RCC 7860 (cell line): Measurements from ENCODE around the gene NDC80.
"Not testable (repeated sequence)": the region's sequence is repeated elsewhere in the genome, so short reads cannot be mapped to it uniquely, and the experiment has no call there.

Experiments used
- DNase-seq: peaks from one replicate; pipeline ENCODE4 v3.0.0-alpha.2; 2015; ENCODE audit warnings: low spot score
- FAIRE-seq: peaks from 2 replicates; lab custom pipeline; 2012; peaks lifted over from hg19 to GRCh38; lab: Jason Lieb, UNC

The NDC80 gene

DNA sequence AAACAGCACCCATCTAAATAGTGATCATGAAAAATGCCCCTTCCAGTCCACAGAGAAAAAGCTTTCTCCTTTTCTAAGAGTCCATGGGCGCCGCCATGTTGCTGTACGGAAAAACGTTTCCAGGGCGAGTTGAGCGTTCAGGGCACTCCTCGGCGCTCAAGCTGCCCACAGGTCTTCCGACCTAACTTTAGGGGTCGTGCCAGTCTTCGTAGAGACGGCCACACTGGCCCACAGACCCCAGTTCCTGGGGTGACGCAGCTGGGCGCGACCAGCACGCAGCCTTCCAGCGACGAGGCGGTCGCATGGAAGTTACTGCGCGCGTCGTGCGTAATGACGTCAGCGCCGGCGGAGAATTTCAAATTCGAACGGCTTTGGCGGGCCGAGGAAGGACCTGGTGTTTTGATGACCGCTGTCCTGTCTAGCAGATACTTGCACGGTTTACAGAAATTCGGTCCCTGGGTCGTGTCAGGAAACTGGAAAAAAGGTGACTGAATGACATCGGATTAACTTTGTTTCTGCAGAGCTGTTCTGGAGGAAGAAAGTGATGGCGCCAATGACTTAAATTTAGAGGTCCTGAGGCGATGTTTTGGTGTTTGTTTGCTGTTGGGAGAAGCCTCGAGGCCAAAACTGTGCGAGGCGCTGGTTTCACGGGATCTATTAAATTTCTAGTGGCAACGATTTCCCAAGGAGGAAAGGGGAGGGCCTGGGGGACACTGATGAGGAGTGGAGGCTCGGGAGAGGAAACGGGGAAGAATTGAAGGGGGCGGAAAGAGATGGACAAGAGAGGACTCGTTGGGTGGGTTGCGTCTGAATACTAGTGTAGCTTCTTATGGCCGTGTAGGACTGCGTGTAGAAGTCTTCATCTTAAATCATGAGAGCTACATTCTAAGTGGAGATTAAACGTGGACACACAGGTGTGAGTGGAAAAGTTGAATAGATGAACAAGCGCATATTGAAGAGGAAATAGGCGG lies at the start of gene NDC80, which contains the start of gene METTL4:
NDC80 (plus strand) TSS at position 358 of the 971 bp plus-strand sequence. CDS start 1,429 bp downstream, outside the sequence.
METTL4 (minus strand) TSS at position 306 of the 971 bp plus-strand sequence. CDS start 4,289 bp downstream, outside the sequence.
- DNase-seq, result peak; percentile 62
- no peak for FAIRE-seq

DNA sequence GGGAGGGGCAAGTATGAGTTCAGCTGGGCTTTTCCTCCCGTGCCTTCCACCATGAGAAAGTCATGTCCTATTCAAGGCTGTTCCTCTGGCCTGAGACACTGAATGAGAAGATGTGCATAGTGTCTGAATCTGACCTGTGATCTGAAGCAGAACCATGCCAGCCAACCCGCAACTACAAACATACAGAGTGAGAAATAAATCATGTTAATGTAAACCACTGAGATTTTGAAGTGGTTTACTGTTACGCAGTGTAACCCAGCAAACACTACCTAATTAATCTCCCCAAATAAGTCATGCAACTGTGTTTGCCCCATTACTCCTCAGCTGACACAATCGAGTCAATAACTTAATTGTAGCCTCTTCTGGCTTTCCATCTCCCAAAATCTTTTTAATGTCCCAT lies 49.2 kb upstream of the NDC80 start:
- DNase-seq (no peak), FAIRE-seq (no peak)

DNA sequence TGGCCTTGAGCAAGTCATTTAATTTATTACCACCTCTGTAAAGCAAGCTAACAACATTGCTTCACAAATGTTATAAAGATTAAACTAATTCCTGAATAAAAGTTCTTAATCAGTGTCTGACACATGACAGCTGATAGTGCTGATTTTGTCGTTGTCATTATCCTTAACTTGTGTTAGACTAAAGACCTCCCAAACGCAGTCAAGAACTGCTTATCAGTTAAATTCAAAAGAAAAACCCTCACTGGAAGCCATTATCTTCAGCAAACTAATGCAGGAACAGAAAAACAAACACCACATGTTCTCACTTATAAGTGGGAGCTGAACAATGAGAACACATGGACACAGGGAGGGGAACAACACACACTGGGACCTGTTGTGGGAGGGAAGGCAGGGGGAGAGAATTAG lies 46.6 kb upstream of the NDC80 start:
- FAIRE-seq, result not testable (repeated sequence)

DNA sequence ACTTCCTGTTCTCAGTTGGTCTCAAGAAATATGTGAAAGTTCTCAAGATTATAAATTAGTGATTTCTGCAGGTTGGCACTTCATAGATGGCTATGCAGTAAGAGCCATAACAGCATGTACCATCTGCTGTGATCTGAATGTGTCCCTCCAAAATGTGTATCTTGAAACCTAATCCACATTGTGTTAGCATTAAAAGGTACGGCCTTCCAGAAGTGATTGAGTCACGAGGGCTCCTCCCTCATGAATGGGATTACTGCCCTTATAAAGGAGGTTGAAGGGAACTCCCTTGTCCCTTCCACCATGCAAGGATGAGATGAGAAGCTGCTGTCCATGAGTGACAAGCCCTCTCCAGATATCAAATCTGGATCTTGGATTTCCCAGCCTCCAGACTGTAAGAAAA lies 45.0 kb upstream of the NDC80 start:
- no peak for DNase-seq
- no peak for FAIRE-seq

More for the DNA sequence above, 46.6 kb upstream of the NDC80 start:
- not testable (repeated sequence) for DNase-seq

DNA sequence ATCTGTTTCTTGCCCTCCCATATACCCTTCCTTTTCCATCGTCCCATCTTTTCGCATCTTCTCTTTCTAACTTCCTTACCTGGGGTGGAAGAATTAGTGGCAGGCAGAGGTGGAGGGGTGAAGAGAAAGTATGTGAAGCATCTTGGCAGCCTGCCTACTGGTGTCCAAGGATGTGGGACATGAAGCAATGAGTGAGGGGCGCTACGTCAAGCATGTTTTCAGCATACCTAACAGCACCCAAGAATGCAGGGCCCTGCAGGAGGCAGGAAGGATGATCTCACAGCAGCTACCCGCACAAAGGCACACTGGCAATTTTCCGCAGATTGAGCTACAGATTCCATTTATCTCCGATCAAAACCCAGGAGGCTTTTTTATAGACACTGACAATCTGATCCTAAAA lies 42.2 kb upstream of the NDC80 start:
- DNase-seq (peak; percentile 14), FAIRE-seq (no peak)

DNA sequence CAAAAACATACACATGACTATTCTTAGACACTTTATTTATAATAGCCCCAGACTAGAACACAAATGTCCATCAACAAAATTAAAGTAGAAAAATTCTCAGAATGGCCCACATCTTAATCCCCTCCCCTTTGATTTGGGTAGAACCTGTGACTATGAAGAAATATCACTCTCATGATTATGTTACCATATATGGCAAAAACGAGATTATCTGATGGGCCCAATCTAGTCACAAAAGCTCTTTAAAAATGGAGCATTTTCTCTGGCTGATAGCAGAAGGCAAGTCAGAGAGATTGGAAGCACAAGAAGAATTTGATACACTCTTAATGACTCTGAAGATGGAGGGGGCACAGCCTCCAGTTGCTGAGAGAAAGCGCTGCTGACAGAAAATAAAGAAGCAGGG lies 39.6 kb upstream of the NDC80 start:
- DNase-seq, result no peak
- FAIRE-seq, result no peak

DNA sequence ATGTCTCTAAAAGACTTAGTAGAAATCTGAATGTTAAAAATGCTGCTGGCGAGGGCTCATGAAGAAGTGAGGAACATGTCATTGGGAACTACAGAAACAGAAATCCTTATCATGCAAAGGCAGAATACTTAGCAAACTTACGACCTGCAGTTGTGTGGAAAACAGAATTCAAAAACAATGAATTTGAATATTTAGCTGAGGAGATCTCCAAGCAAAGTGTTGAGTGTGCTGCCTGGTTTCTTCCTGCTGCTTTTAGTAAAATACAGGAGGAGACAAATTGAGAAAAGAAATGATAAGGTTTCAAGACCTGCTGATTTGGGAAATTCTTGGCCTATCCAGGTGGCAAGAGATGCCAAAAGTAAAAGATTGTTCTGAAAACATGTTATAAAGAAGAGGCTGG lies 38.6 kb upstream of the NDC80 start:
- FAIRE-seq (no peak), DNase-seq (no peak)

DNA sequence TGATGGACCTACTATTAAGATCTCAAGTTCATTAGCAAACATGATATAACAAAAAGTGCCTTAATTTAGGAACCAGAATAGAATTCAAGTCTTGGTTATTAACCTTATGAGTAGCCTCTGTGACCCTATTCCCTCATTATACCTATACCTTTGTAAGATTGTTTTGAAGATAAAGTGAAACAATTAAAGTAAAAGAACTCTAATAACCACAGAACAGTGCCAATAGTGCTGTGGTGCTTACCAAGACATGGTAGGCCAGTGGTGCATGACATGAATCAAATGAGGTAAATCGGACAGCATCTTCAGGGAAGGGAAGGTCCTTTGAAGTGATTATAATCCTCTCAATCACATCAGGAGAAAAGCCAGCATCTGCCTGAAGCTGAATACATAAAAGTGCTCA lies 36.5 kb upstream of the NDC80 start:
- peak; percentile 9 for DNase-seq
- FAIRE-seq, result peak; percentile 72

DNA sequence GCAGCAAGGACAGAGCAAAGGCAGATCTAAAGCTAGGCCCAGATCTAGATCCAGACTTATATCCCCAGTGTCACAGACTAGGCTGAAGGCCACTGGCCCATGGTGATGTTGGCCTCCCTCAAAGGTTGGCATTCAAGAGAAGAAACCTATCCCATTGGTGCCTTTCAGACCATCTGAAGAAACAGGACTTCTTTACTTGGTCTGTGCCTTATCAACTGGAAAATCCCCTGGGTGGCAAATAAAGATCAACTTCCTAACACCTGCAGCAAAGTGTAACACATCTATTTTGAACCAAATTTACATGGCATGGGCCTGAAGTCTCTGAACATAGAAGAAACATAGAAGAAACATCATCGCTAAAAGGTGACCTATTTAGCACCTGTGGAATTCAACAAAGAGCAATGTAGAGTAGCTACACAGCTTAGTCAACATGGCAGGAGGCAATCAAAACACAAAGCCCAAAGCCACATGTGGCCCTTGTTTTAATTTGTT lies 35.9 kb upstream of the NDC80 start:
- DNase-seq, result no peak
- no peak for FAIRE-seq

DNA sequence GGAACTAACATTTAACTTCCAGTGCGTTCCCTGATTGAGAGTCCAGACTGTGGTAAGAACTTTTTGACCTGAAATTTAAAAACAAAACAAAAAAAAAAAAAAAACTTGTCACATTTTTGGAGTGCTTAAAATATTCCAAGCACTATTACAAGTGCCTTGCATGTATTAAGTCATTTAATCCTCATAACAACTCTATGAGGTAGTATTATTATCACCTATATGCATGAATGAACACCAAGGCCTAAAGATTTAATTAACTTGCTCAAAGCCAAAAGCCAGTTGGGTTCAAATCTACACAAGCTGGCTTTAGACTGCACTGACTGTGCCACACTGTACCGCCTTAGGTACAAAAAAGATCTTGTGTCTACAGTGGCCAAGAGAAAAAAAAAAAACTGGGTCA lies 35.3 kb upstream of the NDC80 start:
- FAIRE-seq, result no peak
- DNase-seq, result no peak

DNA sequence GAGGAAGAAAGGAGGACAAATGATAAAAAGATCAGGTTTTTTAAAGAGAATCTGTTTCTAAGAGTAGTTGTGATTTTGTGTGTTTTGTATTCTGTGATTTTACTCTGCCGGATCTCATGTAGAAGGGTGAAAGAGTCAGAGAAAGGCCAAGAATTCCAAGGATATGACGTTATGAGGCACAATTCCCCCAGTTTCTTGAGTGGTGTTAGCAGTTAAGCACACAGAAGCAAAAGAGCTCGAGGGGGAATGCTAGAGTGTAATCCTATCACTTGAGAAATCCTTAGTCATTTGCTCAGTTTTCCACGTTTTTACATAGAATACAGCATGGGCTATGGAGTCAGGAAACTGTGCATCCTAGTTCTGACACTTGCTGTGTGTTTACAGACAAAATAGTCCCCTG lies 34.9 kb upstream of the NDC80 start:
- DNase-seq, result no peak
- no peak for FAIRE-seq

DNA sequence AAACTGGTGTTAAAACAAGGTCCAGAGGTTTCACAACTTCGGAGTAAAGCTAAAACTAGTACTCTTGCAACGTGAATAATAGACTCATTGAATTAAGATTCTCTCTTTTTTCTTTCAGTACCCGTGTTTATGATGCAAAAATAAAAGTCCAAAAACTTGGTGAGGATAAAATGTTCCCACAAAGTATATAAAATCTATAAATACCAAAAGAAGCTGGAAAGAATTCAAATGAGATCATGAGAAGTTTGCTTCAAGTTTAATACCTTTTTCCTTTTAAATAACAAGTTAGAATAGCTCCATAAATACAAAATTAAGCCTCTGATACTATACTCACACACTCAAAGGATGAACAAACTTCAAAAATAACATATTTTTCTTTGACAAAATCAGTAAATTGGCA lies 34.1 kb upstream of the NDC80 start:
- FAIRE-seq (no peak), DNase-seq (no peak)

DNA sequence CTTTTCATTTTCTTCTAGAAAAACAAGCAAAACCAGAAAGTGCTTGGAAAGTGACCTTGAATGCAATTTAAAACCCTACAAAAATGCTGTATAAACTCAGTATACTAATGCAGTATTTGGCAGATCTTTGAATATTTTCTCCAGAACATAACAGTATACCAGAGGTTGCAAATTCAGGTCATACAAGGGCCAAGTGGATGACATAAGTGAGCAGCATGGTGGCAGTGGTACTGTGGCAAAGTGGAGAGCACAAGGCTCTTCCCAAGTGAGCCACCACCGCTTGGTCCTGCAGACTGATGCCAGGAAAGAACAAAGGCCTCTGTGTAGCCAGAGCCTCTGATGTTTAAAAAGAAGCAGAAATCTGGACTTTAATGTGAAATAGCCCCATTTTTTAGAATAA lies 33.1 kb upstream of the NDC80 start:
- DNase-seq (no peak), FAIRE-seq (no peak)

DNA sequence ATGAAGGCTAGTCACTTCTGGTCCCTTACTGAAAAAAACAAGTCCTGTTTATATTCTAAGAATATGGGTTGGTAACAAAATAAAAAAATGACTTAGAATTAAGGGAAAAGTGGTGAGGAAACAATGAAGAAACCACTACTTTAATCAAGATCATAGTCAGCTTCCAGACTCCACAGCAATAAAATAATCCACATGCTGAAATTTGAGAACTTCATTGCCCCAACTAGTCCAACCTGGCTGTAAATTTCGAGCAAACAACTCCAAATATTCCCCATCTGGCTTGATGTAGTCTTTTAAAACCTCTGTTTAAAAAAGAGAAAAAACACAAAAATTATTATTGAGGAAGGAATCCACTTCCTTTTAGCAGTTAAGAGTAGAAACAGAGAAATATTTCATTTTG lies 32.5 kb upstream of the NDC80 start:
- no peak for DNase-seq
- no peak for FAIRE-seq

DNA sequence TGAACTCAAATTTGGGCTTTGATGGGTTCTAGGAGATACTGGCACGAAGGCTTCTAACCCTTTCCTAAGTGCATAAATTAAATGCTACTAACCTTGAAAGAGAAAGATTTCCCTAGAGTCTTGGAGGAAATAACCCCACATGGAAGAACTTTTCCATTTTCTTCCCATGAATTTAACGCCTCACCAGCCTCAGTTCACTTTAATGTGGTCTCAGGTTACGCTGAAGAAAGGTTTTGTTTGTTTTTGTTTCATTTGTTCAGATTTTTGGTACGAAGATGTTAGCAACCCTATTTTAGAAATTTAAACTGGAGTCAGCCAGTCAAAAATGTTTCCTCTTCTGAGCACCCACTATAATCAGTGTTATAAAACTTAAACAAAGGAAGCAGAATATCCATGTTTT lies 30.8 kb upstream of the NDC80 start:
- FAIRE-seq (no peak), DNase-seq (no peak)

DNA sequence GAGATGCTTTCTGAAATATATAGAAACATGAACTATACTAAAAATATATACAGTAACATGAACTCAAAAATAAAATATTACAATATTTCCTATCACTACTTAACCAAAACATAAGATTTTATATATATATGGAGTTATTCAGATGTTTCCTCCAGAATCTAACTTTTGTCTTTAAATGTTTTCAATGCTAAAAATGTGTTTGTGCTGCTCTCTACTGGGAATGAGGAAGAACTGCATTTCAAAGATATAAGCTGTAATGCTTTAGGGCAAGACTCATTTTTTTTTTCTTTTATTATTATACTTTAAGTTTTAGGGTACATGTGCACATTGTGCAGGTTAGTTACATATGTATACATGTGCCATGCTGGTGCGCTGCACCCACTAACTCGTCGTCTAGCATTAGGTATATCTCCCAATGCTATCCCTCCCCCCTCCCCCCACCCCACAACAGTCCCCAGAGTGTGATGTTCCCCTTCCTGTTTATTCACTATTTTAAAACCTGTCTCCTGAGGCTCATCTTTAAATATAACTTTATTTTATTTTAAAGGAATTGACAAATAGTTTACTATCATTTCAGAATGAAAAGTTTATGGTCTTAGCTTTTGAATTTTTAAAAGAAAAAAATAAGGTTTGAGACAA lies 29.3 kb upstream of the NDC80 start:
- peak; percentile 79 for FAIRE-seq
- peak; percentile 55 for DNase-seq

DNA sequence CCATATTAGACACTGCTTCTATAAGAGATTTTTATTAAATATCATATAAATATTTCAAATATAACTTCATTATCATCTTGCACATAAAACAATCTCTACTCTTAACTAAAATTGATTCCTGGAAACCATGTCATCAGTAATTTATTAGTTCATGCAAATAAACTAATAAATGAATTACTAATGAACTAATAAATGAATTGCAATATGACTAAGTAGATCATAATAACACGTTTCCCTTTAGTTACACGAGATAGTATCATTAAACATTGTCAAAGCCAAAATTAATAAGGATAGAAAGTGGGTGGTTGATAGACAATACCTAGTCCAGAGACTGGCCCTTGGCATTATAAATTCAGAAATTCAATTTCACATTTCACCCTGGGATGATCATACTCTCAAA lies 26.2 kb upstream of the NDC80 start:
- FAIRE-seq, result no peak
- DNase-seq, result no peak

DNA sequence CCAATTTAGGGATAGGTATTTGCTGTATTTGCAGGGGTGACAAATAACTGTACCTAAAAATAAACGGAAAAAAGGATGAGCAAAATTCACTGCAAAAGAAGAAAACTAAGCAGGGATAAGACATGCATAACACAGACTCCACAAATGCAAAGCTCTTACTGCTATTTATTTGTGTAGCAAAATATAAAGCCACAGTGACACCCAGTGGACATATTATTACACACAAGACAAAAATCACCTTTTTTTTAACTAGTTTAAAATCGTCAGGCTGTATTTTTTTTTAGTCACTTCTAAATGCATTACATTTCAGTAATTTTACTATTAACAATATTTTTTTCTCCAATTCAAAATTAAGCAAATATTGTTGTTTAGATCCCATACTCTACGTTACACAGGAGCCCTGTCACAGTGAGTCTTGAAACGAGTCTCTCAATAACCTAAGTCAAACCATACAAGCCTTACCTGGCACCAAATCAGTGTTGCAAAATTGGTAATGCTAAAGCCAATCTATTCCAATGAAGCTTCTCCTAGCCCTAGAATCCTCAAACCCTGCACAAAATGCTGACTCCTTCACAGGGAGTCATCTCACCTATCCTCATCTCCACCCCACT lies 23.8 kb upstream of the NDC80 start:
- FAIRE-seq, result peak; percentile 75
- peak; percentile 9 for DNase-seq

DNA sequence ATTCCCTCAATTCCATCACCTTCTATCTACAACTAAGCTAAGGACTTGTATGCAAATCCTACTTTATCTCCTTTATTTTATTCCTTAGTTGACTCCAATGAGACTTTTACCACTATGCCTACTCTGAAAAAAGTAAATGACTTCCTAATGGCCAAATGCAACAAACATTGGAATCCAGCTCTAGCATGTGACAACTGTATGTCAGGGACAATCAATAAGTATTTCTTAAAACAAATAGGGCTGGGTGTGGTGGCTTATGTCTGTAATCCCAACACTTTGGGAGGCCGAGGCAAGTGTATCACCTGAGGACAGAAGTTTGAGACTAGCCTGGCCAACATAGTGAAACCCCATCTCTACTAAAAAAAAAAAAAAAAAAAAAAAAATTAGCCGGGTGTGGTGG lies 21.9 kb upstream of the NDC80 start:
- DNase-seq (no peak), FAIRE-seq (no peak)

DNA sequence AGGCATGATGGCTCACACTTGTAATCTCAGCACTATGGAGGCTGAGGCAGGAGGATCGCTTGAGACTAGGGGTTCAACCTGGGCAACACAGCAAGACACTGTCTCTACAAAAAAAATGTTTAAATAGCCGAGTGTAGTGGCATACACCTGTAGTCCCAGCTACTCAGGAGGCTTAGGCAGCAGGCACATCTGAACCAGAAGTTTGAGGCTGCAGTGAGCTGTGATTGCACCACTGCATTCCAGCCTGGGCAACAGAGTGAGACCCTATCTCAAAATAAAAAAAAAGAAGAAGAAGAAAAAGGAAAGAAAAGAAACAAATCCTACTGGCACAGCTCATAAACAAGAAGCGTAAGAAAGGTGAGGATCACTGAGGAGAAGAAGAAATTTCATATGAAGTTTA lies 19.9 kb upstream of the NDC80 start:
- FAIRE-seq (no peak), DNase-seq (no peak)

DNA sequence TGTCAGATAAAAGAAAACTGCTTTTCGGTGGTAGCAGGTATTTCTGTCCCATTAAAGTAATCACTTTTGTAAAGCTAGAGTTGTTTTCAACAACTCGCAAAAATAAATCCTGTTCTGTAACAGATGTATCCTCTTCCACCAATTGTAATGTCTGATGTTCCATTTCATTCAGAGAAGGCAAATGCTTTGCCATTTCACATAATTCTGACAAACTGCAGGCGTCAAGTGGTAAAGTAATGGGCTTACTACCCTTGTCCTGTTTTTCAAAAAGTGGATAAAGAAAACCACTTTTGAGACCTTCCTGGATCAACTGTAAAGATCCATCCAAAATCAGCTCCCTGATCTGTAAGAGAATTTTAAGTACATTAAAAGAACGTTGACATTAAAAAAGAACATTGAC lies 16.7 kb upstream of the NDC80 start:
- no peak for DNase-seq
- FAIRE-seq, result no peak
